ENCODE data around the gene ARHGEF7.
"Not testable (repeated sequence)": the region's sequence is repeated elsewhere in the genome, so short reads cannot be mapped to it uniquely, and the experiment has no call there.

ARHGEF7 gene

GRCh38 chr13:111076155-111077013 is 38.7 kb upstream of the ARHGEF7 start:
- TF ChIP-seq CTCF (conservative IDR thresholded peaks at IDR 0.05; ENCODE audit: low read length): no peak
- H3K4me3 ChIP-seq (ENCODE audit: low read length): no peak overlapping the region

GRCh38 chr13:111079375-111079774 is 35.7 kb upstream of the ARHGEF7 start:
- no peak overlapping the region for H3K4me3 ChIP-seq (ENCODE audit: low read length)
- no peak for DNase-seq (ENCODE audit: low read depth)
- no peak for TF ChIP-seq CTCF (conservative IDR thresholded peaks at IDR 0.05; ENCODE audit: low read length)

More at GRCh38 chr13:111076155-111077013, 38.7 kb upstream of the ARHGEF7 start:
- no peak for DNase-seq (ENCODE audit: low read depth)

- DNase-seq (ENCODE audit: low read depth): no peak
- H3K4me3 ChIP-seq (ENCODE audit: low read length): no peak overlapping the region
- TF ChIP-seq CTCF (conservative IDR thresholded peaks at IDR 0.05; ENCODE audit: low read length): no peak
These were observed 34.5 kb upstream of the ARHGEF7 start for GRCh38 chr13:111080642-111081041.

- no peak overlapping the region for H3K4me3 ChIP-seq (ENCODE audit: low read length)
- TF ChIP-seq CTCF (conservative IDR thresholded peaks at IDR 0.05; ENCODE audit: low read length): no peak
- no peak for DNase-seq (ENCODE audit: low read depth)
These were observed 32.9 kb upstream of the ARHGEF7 start for GRCh38 chr13:111082240-111082639.

- not testable (repeated sequence) for H3K4me3 ChIP-seq (ENCODE audit: low read length); DNase-seq (ENCODE audit: low read depth)
These were observed 32.3 kb upstream of the ARHGEF7 start for GRCh38 chr13:111082769-111083168.

- DNase-seq (ENCODE audit: low read depth); H3K4me3 ChIP-seq (ENCODE audit: low read length): not testable (repeated sequence)
These were observed 31.4 kb upstream of the ARHGEF7 start for GRCh38 chr13:111083693-111084092.

- no peak for DNase-seq (ENCODE audit: low read depth)
- no peak for TF ChIP-seq CTCF (conservative IDR thresholded peaks at IDR 0.05; ENCODE audit: low read length)
- H3K4me3 ChIP-seq (ENCODE audit: low read length): no peak overlapping the region
These were observed 24.9 kb upstream of the ARHGEF7 start for GRCh38 chr13:111090169-111090568.

- no peak for TF ChIP-seq CTCF (conservative IDR thresholded peaks at IDR 0.05; ENCODE audit: low read length)
- no peak overlapping the region for H3K4me3 ChIP-seq (ENCODE audit: low read length)
- DNase-seq (ENCODE audit: low read depth): no peak
These were observed 22.4 kb upstream of the ARHGEF7 start for GRCh38 chr13:111092685-111093084.

All from AG10803 (cell line).